ENCODE data around the gene UBE2O.

- TF ChIP-seq CTCF (conservative IDR thresholded peaks at IDR 0.05; ENCODE audit: low read depth in 2 of 2), result no peak
- no peak for TF ChIP-seq EZH2phosphoT487 (IDR thresholded peaks at IDR 0.05; ENCODE audit: unreplicated experiment)
- TF ChIP-seq JUNB (IDR thresholded peaks at IDR 0.05; ENCODE audit: unreplicated experiment), result no peak
- TF ChIP-seq ZNF331 (CRISPR knock-in tag; IDR thresholded peaks at IDR 0.05; ENCODE audit: low read depth), result no peak
- no peak for TF ChIP-seq POLR2AphosphoS5 (IDR thresholded peaks at IDR 0.05; ENCODE audit: low read depth)
- no peak for TF ChIP-seq EZH2 (IDR thresholded peaks at IDR 0.05; ENCODE audit: low read depth, unreplicated experiment)
- no peak for TF ChIP-seq CREB1 (CRISPR knock-in tag; IDR thresholded peaks at IDR 0.05; ENCODE audit: low read depth)
- no peak for TF ChIP-seq REST (IDR thresholded peaks at IDR 0.05; ENCODE audit: unreplicated experiment)
Observed at GRCh38 chr17:76492989-76493501, 40.1 kb upstream of the UBE2O start.

Data from GM23338 (cell line).